ENCODE measurements around the gene LLGL2. TPM values are rescaled to one million over a fixed set of nuclear protein-coding genes. Genes with fewer than 3 reads are reported as not detected.

LLGL2 gene
- total and polyA plus RNA-seq, 9 donors, result 0.20 to 45.4 (median 15.1) TPM

- Histone ChIP-seq H3K4me3 (no peak overlapping the region), H3K27me3 (no peaks in the 10 kb centered on the region), H3K4me1 (ENCODE audit: insufficient read depth) (peaks cover 6% of the 10 kb centered on the region), H3K36me3 (no peaks in the 10 kb centered on the region), H3K27ac (peak overlapping the region; percentile 62 to 86), H3K9me3 (no peaks in the 10 kb centered on the region)
- TF ChIP-seq POLR2A (IDR thresholded peaks at IDR 0.05) (no peak), CTCF (IDR thresholded peaks at IDR 0.05) (no peak), EP300 (IDR thresholded peaks at IDR 0.05) (no peak)
- intact Hi-C loops (cut with DNase I), result loop anchor here (2.0 to 10.0 kb wide), 6 partner anchors 43 to 165 kb away; partner anchors contain the start of genes CASKIN2 (in 1 of the 4), LLGL2 (in 1 of the 4), SMIM5 (in 1 of the 4) and TSEN54 (in 1 of the 4)
- WGBS, 3 donors, result 51 to 63% (median 56%) methylated on average over 23 to 29 of the region's 29 CpGs
- peak; percentile 39 to 73 (median 67) for DNase-seq
Measured at GRCh38 chr17:75589919-75590303, 64.4 kb downstream of the LLGL2 start.

GRCh38 chr17:75590314-75590761 lies 64.8 kb downstream of the LLGL2 start:
- peaks cover 6% of the 10 kb centered on the region for H3K4me1 ChIP-seq (ENCODE audit: insufficient read depth)
- no peak overlapping the region for H3K4me3 ChIP-seq
- intact Hi-C loops (cut with DNase I), result loop anchor here in 1 of 4 donors (2.0 kb wide), 1 partner anchor 42 kb away; the partner anchor contains the start of gene SMIM5
- DNase-seq, result no peak
- 87 to 91% (median 91%) methylated on average over 7 to 8 of the region's 8 CpGs for WGBS, 3 donors
- no peaks in the 10 kb centered on the region for H3K9me3 ChIP-seq
- TF ChIP-seq EP300 (IDR thresholded peaks at IDR 0.05) (no peak), CTCF (IDR thresholded peaks at IDR 0.05) (no peak), POLR2A (IDR thresholded peaks at IDR 0.05) (no peak)
- no peaks in the 10 kb centered on the region for H3K27me3 ChIP-seq
- H3K27ac ChIP-seq, result peak overlapping the region in 1 of 2 donors; percentile 86
- no peaks in the 10 kb centered on the region for H3K36me3 ChIP-seq

GRCh38 chr17:75590849-75591721 lies 65.6 kb downstream of the LLGL2 start:
- H3K27ac ChIP-seq, result no peak overlapping the region

More at GRCh38 chr17:75590849-75591721, 65.6 kb downstream of the LLGL2 start:
- Histone ChIP-seq H3K9me3 (no peaks in the 10 kb centered on the region), H3K27me3 (no peaks in the 10 kb centered on the region), H3K4me3 (no peak overlapping the region), H3K4me1 (ENCODE audit: insufficient read depth) (peaks cover 6% of the 10 kb centered on the region), H3K36me3 (no peaks in the 10 kb centered on the region)
- 76 to 91% (median 89%) methylated on average over 12 of the region's 12 CpGs for WGBS, 3 donors
- TF ChIP-seq POLR2A (IDR thresholded peaks at IDR 0.05), result no peak
- TF ChIP-seq CTCF (IDR thresholded peaks at IDR 0.05), result no peak
- TF ChIP-seq EP300 (IDR thresholded peaks at IDR 0.05), result no peak
- intact Hi-C loops (cut with DNase I), result loop anchor here in 1 of 4 donors (2.0 kb wide), 1 partner anchor 42 kb away; the partner anchor contains the start of gene SMIM5
- DNase-seq, result no peak
